IMR-90 (cell line): ENCODE data around the gene AGK. TPM values are rescaled to one million over a fixed set of nuclear protein-coding genes. Genes with fewer than 3 reads are reported as not detected.

ENCODE experiments used
- ATAC-seq: fragments of 200-7000 bp; cut with Tn5 transposase; 2 replicates; pipeline ENCODE4 v1.9.1; 2020; ENCODE audit warnings: low read depth, mild to moderate bottlenecking, moderate library complexity
- BruUV-seq: library from RNA; stranded (reverse); fragments of 400-500 nt; replicated peaks from 2 replicates; lab custom pipeline; 2021; lab: Mats Ljungman, UMichigan
- CTCF ChIA-PET: fragments of 300-600 bp; formaldehyde crosslinking; extraction: SDS; loops from one replicate; lab custom pipeline; 2021; ENCODE audit warnings: antibody characterized with exemption; lab: Yijun Ruan, JAX
- POLR2A ChIA-PET: fragments of 300-600 bp; sonication (Branson Sonifier 250); formaldehyde crosslinking; loops from one replicate; lab custom pipeline; 2022; ENCODE audit warnings: antibody characterized with exemption; ENCODE audit not compliant: unreplicated experiment; lab: Charles Lee
- DNase-seq: peaks from one replicate; pipeline ENCODE4 v3.0.0; 2013
- H2AFZ ChIP-seq: replicated peaks from 2 replicates; pipeline ENCODE3; 2013; ENCODE audit warnings: low read length, mild to moderate bottlenecking; ENCODE audit not compliant: poor library complexity
- H2AK5ac ChIP-seq: 2 replicates; pipeline ENCODE4 v1.6.1; 2013; ENCODE audit warnings: low read depth, low read length, inconsistent platforms
- H2AK9ac ChIP-seq: replicated peaks from 2 replicates; pipeline ENCODE3; 2013; ENCODE audit warnings: mild to moderate bottlenecking, low read depth, low read length, moderate library complexity; ENCODE audit not compliant: poor library complexity
- H2BK120ac ChIP-seq: 2 replicates; pipeline ENCODE4 v1.6.1; 2013; ENCODE audit warnings: low read depth, low read length, inconsistent platforms
- H2BK15ac ChIP-seq: 3 replicates; pipeline ENCODE4 v1.6.1; 2013; ENCODE audit warnings: low read depth, low read length, inconsistent platforms
- H2BK20ac ChIP-seq: 2 replicates; pipeline ENCODE4 v1.6.1; 2013; ENCODE audit warnings: low read depth, mild to moderate bottlenecking, inconsistent platforms, low read length, moderate library complexity
- H2BK5ac ChIP-seq: 2 replicates; pipeline ENCODE4 v1.6.1; 2013; ENCODE audit warnings: mild to moderate bottlenecking, low read depth, low read length, inconsistent platforms; ENCODE audit not compliant: poor library complexity, severe bottlenecking
- H3K14ac ChIP-seq: replicated peaks from 2 replicates; pipeline ENCODE4 v1.6.1; 2013; ENCODE audit warnings: low read depth, low read length, inconsistent platforms
- H3K18ac ChIP-seq: 2 replicates; pipeline ENCODE4 v1.6.1; 2013; ENCODE audit warnings: low read depth, low read length, control low read depth
- H3K23ac ChIP-seq: 2 replicates; pipeline ENCODE4 v1.6.1; 2013; ENCODE audit warnings: low read depth, low read length, inconsistent platforms
- H3K27ac ChIP-seq: 2 replicates; pipeline ENCODE4 v1.5.1; 2013; ENCODE audit warnings: mild to moderate bottlenecking, control low read depth, low read length; ENCODE audit not compliant: insufficient read depth
- H3K27me3 ChIP-seq: 2 replicates; pipeline ENCODE4 v1.6.1; 2013; ENCODE audit warnings: low read length; ENCODE audit not compliant: control insufficient read depth, insufficient read depth
- H3K36me3 ChIP-seq: 2 replicates; pipeline ENCODE4 v1.6.1; 2013; ENCODE audit warnings: low read length, mixed read lengths; ENCODE audit not compliant: control insufficient read depth, insufficient read depth
- H3K4ac ChIP-seq: 2 replicates; pipeline ENCODE4 v1.6.1; 2013; ENCODE audit warnings: low read depth, low read length, inconsistent platforms
- H3K4me1 ChIP-seq: 2 replicates; pipeline ENCODE4 v1.6.1; 2013; ENCODE audit warnings: low read length, mixed read lengths; ENCODE audit not compliant: control insufficient read depth, insufficient read depth
- H3K4me2 ChIP-seq: 2 replicates; pipeline ENCODE4 v1.6.1; 2013; ENCODE audit warnings: low read depth, mild to moderate bottlenecking, control low read depth, low read length, moderate library complexity
- H3K4me3 ChIP-seq: 2 replicates; pipeline ENCODE4 v1.5.1; 2013; ENCODE audit warnings: low read depth, mild to moderate bottlenecking, control low read depth, low read length, moderate library complexity; ENCODE audit not compliant: insufficient read depth
- H3K56ac ChIP-seq: 2 replicates; pipeline ENCODE4 v1.6.1; 2013; ENCODE audit warnings: low read length, inconsistent platforms; ENCODE audit not compliant: insufficient read depth; ENCODE audit errors: extremely low read depth
- H3K79me1 ChIP-seq, 2 experiments: 2 replicates each; pipeline ENCODE4 v1.6.1; 2013; ENCODE audit warnings: low read length in 2 of 2, inconsistent platforms in 1 of 2, low read depth in 1 of 2
- H3K9ac ChIP-seq: 2 replicates; pipeline ENCODE4 v1.6.1; 2013; ENCODE audit warnings: low read depth, low read length, control low read depth
- H3K9me1 ChIP-seq: 2 replicates; pipeline ENCODE4 v1.6.1; 2013; ENCODE audit warnings: low read length, inconsistent platforms; ENCODE audit not compliant: insufficient read depth
- H3K9me3 ChIP-seq: 2 replicates; pipeline ENCODE4 v1.6.1; 2013; ENCODE audit warnings: low read length; ENCODE audit not compliant: control insufficient read depth, insufficient read depth
- H4K20me1 ChIP-seq: 2 replicates; pipeline ENCODE4 v1.6.1; 2013; ENCODE audit warnings: low read length, inconsistent platforms; ENCODE audit not compliant: insufficient read depth
- H4K5ac ChIP-seq: 2 replicates; pipeline ENCODE4 v1.6.1; 2013; ENCODE audit warnings: mild to moderate bottlenecking, low read depth, low read length, control low read depth
- H4K8ac ChIP-seq, 2 experiments: 2 replicates each; pipeline ENCODE4 v1.6.1; 2013; ENCODE audit warnings: low read depth in 2 of 2, low read length in 2 of 2, control low read depth in 1 of 2, inconsistent platforms in 1 of 2
- H4K91ac ChIP-seq: 2 replicates; pipeline ENCODE4 v1.6.1; 2013; ENCODE audit warnings: low read depth, low read length, inconsistent platforms; ENCODE audit not compliant: insufficient read depth
- BHLHE40 ChIP-seq: fragments of 150-350 bp; IDR thresholded peaks from 2 replicates; pipeline ENCODE4 v1.6.1; 2016; ENCODE audit warnings: mild to moderate bottlenecking, low read depth, low read length
- CEBPB ChIP-seq: IDR thresholded peaks from 2 replicates; pipeline ENCODE4 v1.6.1; 2012; ENCODE audit warnings: low read depth, low read length, improper control_type of control experiment
- CHD1 ChIP-seq: IDR thresholded peaks from 2 replicates; pipeline ENCODE4 v1.6.1; 2012; ENCODE audit warnings: low read depth, low read length, improper control_type of control experiment
- CTCF ChIP-seq: conservative IDR thresholded peaks from 2 replicates; pipeline ENCODE4 v1.5.1; 2012; ENCODE audit warnings: mild to moderate bottlenecking, low read depth, low read length, improper control_type of control experiment
- ELK1 ChIP-seq: fragments of 150-350 bp; IDR thresholded peaks from 2 replicates; pipeline ENCODE4 v1.6.1; 2016; ENCODE audit warnings: low read depth, mild to moderate bottlenecking, low read length, moderate library complexity, borderline replicate concordance
- FOS ChIP-seq: fragments of 150-350 bp; IDR thresholded peaks from 2 replicates; pipeline ENCODE4 v1.6.1; 2016; ENCODE audit warnings: low read depth, low read length
- MAFK ChIP-seq: IDR thresholded peaks from 2 replicates; pipeline ENCODE4 v1.6.1; 2012; ENCODE audit warnings: low read depth, low read length, improper control_type of control experiment
- MAZ ChIP-seq: IDR thresholded peaks from 2 replicates; pipeline ENCODE4 v1.6.1; 2012; ENCODE audit warnings: low read depth, mild to moderate bottlenecking, low read length, improper control_type of control experiment, moderate library complexity, borderline replicate concordance
- MXI1 ChIP-seq: IDR thresholded peaks from 2 replicates; pipeline ENCODE4 v1.6.1; 2012; ENCODE audit warnings: low read depth, mild to moderate bottlenecking, low read length, moderate library complexity, borderline replicate concordance
- NFE2L2 ChIP-seq: fragments of 150-350 bp; IDR thresholded peaks from 2 replicates; pipeline ENCODE4 v1.6.1; 2016; ENCODE audit warnings: low read depth, mild to moderate bottlenecking, low read length
- POLR2A ChIP-seq: IDR thresholded peaks from 2 replicates; pipeline ENCODE4 v1.6.1; 2012; ENCODE audit warnings: mild to moderate bottlenecking, low read depth, low read length
- RAD21 ChIP-seq: IDR thresholded peaks from 2 replicates; pipeline ENCODE4 v1.6.1; 2012; ENCODE audit warnings: low read length, improper control_type of control experiment
- RCOR1 ChIP-seq: IDR thresholded peaks from 2 replicates; pipeline ENCODE4 v1.6.1; 2012; ENCODE audit warnings: mild to moderate bottlenecking, low read length, improper control_type of control experiment; ENCODE audit not compliant: insufficient replicate concordance
- RFX5 ChIP-seq: IDR thresholded peaks from 2 replicates; pipeline ENCODE4 v1.8.0; 2012; ENCODE audit warnings: low read depth, mild to moderate bottlenecking, low read length, moderate library complexity
- SMC3 ChIP-seq: fragments of 150-350 bp; IDR thresholded peaks from 2 replicates; pipeline ENCODE4 v1.6.1; 2016; ENCODE audit warnings: low read depth, mild to moderate bottlenecking, antibody characterized with exemption, low read length, moderate library complexity
- USF2 ChIP-seq: fragments of 150-350 bp; IDR thresholded peaks from 2 replicates; pipeline ENCODE4 v1.6.1; 2017; ENCODE audit warnings: mild to moderate bottlenecking, antibody characterized with exemption, low read length, low read depth
- WGBS, 2 experiments: methylation state at CpG; one replicate each; pipeline versions ENCODE4 v1.1.5 to v1.1.7; 2013; ENCODE audit warnings: missing lambda C conversion rate in 2 of 2; ENCODE audit not compliant: insufficient read length in 1 of 2; ENCODE audit errors: extremely low coverage in 2 of 2; 5-methylcytosine and 5-hydroxymethylcytosine counted together
- dilution Hi-C: fragments of 300-500 bp; cut with HindIII; formaldehyde crosslinking; loops from one replicate; pipeline ENCODE4 v1.14.3; 2018; ENCODE audit warnings: low sequenced_read_pairs; ENCODE audit not compliant: unreplicated experiment
- in situ Hi-C: fragments of 300-500 bp; cut with MboI; formaldehyde crosslinking; loops from 3 replicates; pipeline ENCODE4 v1.14.3; 2019; ENCODE audit warnings: low sequenced_read_pairs, inconsistent platforms, mixed read lengths
- intact Hi-C: fragments of 100-400 bp; cut with micrococcal nuclease; formaldehyde crosslinking; loops from 2 replicates; pipeline ENCODE4 v1.10.0; 2022
- polyA plus RNA-seq, 3 experiments: library from polyadenylated mRNA; depleted of rRNA; stranded (reverse); fragments of >200 nt; gene quantifications; 2 replicates each; pipeline ENCODE4 v1.2.3, GENCODE V29; 2012; ENCODE audit warnings: low replicate concordance in 1 of 3
- total RNA-seq: library from RNA; depleted of rRNA; stranded (reverse); fragments of >200 nt; gene quantifications from 2 replicates; pipeline ENCODE4 v1.2.3, GENCODE V29; 2012

Gene AGK
- total and polyA plus RNA-seq, 2 of the 4 experiments (the other 2 are of a cell fraction) = 35.5 to 37.3 TPM

DNA sequence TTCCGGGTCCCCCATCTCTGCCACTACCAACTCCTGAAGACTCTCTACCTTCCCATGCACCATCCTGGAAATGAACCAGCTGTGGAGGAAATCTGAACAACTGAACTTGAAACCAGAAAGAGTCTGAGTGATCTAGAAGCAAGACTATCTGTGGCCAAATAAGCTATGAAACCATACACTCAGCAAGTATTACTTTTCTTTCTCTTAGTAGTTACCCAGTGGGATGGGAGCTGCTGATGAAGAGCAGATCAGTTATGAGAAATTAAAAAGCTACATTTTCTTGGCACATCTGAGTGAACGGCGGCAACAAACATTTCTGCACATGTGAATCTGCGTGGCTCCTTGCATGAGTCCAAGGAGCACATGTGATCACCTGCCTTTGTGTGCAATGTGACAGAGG is 31.6 kb upstream of the AGK start:
- Histone ChIP-seq H3K9ac (no peak overlapping the region), H2BK15ac (no peak overlapping the region), H3K9me1 (no peaks in the 10 kb centered on the region), H4K8ac (no peak overlapping the region), H3K23ac (no peak overlapping the region), H3K27ac (no peak overlapping the region), H4K20me1 (no peaks in the 10 kb centered on the region), H2AK9ac (no peak overlapping the region), H4K5ac (no peak overlapping the region), H2AFZ (no peak overlapping the region), H3K9me3 (no peaks in the 10 kb centered on the region), H3K18ac (no peak overlapping the region), H3K27me3 (0 out of 2 replicates have a peak, but pooled peaks cover 2% of the 10 kb centered on the region), H3K4ac (no peak overlapping the region), H2BK120ac (no peak overlapping the region), H3K56ac (no peak overlapping the region), H2BK5ac (no peak overlapping the region), H3K36me3 (no peaks in the 10 kb centered on the region), H3K4me2 (no peak overlapping the region), H3K14ac (no peak overlapping the region), H3K79me1 (no peaks in the 10 kb centered on the region), H2AK5ac (no peak overlapping the region), H2BK20ac (no peak overlapping the region), H4K91ac (no peak overlapping the region), H3K4me1 (no peaks in the 10 kb centered on the region), H3K4me3 (no peak overlapping the region)
- in situ Hi-C loops = no loop called here
- BruUV-seq = no TSS peak
- dilution Hi-C loops = no loop called here
- TF ChIP-seq RCOR1 = no peak
- no peak for TF ChIP-seq CEBPB
- no peak for TF ChIP-seq MAZ
- no peak for TF ChIP-seq NFE2L2
- no peak for TF ChIP-seq CHD1
- no peak for TF ChIP-seq USF2
- TF ChIP-seq MXI1 = no peak
- no peak for TF ChIP-seq ELK1
- TF ChIP-seq RAD21 = no peak
- TF ChIP-seq SMC3 = no peak
- TF ChIP-seq FOS = no peak
- no peak for TF ChIP-seq CTCF
- no peak for TF ChIP-seq BHLHE40
- TF ChIP-seq RFX5 = no peak
- no peak for TF ChIP-seq MAFK
- no peak for TF ChIP-seq POLR2A
- 84% methylated on average over 3 of the region's 4 CpGs; no CpG with 5 or more reads in 1 of the 2 experiments for whole genome bisulfite sequencing, 2 experiments
- no peak for ATAC-seq
- ChIA-PET CTCF (no interaction called here), POLR2A (no interaction called here)
- intact Hi-C loops = no loop called here
- no peak for DNase-seq
